T-helper 1 cell (primary cell): ENCODE results near the gene COL16A1.

Experiments
- DNase-seq, 5 donors: peaks; one replicate each; pipeline ENCODE4 v3.0.0-alpha.2; 2012 to 2020

COL16A1 gene

DNA sequence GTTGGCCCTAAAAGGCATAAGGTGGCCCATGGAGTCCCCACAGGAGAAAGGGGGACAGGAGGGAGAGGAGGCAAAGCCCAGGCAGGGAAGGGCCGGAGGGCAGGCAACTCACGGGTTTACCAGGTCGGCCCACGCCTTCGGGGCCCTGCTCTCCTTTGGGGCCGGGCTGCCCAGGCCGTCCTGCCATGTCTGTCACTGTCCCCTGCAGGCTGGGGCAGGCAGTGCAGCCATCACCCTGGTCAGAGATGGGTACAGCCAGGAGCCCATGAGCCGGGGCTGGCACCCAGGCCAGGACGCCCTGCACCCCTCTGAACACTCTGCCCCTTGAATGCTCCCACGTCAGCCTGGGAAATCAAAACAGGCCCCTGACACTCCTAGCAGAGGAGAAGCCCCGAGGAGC is 19.8 kb downstream of the COL16A1 start:
- no peak for DNase-seq

DNA sequence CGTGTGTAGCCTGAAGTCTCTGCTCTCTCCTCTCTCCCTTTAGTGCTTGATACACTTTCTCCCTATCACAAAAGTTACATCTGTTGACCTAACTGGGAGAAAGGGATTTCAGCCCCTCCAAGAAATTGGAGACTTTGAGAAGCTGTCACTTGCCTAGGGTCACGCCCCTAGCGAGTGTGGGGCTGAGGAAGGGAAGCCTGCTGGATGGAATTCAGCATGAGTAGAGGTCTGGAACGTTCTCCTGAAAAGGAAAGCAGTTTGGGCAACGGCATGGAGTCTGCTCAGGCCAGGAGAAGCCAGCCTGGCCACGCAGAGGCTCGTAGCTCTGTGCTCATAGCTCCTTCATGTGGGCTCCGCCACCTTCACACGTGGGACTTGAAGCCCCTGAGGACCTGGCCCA is 22.4 kb downstream of the COL16A1 start:
- DNase-seq: no peak

DNA sequence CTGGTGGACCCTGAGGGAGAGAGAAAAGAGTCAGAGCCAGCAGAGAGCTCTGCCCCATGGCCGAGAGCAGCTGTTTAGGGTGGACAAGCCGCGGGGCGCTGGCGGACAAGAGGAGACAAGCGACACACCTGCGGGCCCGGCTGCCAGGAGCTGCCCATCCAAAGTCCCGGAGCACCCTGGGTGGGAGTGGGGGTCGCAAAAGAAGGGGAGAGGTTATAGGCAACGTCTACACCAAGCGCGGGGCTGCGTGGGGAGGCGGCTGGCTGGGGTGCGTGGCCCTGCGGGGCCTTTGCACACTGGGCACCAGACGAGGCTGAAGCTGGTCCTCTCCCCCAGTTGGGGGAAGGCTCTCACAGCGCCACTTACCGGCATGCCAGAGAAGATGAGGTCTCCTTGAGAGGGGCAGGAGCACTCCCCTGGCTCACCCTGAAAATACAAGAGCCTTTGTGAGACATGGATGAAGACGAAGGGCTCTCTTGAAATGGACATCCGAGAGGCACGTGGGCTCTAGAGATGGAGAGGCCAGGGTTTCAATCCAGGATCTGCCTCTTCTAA is 24.1 kb downstream of the COL16A1 start:
- DNase-seq: no peak

DNA sequence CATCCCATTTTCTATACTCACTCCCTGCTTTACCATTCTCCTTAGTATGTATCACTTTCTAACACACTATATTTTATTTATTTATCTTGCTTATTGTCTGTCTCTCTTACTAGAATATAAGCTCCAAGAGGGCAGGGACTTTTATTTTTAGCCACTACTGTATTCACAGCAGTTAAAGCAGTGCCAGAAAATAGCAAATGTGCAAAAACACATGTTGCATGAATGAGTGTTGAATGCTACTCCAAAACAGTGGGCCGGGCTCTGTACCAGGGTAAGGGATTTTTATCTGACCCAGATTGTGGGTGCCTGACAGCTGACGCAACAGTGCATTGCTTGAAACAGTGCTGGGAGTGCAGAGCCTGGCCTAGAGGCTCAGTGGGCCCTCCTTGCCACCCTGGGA is 24.7 kb downstream of the COL16A1 start:
- DNase-seq: no peak

DNA sequence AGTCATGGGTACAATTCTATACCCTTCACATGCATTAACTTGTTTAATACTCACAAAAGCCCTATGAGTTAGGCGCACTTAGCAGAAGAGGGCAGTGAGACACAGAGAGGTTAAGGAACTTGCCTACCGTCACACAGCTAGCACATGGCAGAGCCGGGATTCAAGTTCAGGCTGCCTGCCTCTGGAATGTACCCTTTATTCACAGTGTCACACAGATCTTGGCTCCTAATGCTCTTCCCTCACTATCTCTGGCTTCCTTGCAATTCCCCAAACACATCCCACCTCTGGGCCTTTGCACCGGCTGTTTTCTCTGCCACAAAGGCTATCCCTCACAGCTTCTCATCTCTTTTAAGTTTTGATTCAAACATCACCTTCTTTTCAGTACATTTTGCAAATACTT is 25.1 kb downstream of the COL16A1 start:
- DNase-seq: no peak

DNA sequence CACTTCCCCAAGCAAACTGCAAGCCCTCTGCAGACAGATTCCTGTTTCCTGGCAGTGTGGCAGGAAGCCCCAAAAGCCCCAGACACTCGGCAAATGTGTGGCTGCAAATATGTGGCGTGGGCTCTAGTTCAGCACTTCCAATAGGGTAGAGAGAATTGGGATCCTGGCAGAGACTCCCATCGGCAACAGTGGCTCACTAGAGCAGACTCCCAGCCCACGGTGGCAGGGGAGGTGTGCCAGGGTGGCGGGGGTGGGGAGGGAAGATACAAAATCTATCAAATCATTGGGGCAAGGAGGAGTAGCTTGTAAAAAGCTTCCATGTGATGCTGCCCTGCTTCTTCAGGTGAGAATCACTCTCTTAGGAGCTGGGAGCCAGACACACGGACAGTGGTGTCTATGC is 25.9 kb downstream of the COL16A1 start:
- no peak for DNase-seq

DNA sequence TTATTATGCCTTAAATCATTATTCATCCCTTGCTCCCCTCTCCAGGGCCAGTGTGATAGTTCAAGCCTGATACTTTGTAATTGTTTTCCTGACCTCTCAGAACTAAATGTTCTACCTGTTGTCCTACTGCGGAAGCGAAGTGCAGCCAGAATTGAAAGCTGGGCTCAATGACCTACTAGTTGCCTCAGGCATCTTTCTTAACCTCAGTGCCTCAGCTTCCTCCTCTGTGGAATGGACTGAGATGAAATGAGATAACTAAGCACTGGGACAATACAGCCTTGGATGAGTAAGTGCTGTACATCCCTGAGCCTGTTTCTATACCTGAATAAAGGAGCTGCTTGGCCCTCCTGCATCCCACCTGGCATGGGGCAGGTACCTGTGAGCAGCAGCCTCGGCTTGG is 26.4 kb downstream of the COL16A1 start:
- no peak for DNase-seq

DNA sequence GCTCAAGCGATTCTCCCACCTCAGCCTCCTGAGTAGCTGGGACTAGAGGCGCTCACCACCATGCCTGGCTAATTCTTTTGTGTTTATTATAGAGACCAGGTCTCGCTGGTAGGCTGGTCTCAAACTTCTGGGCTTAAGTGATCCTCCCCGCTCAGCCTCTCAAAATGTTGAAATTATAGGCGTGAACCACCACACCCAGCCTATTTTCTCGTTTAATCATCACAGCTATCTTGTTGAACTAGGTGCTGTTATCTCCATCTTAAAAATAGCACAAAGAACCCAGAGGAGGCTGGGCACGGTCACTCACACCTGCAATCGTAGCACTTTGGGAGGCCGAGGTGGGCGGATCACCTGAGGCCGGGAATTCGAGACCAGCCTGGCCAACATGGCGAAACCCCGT is 28.1 kb downstream of the COL16A1 start:
- DNase-seq: no peak

DNA sequence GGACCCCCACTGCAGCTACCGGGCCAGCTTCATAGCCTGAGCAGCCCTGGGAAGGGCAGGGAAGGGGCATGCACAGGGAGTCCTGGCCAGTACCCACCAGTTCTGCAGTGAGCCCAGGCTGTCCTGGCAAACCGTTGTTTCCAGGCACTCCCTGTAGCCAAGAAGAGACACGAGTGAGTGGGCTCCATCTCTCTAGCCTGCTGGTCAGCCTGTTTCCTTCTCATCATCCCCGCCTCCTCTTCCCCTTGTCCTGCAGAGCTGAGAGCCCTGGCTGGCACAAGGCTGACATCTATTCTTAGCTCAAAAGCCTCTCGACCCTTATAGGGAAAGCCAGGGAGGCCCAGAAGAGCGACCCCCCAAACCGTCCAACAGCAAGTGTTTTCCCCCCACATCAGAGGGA is 28.7 kb downstream of the COL16A1 start:
- no peak for DNase-seq

DNA sequence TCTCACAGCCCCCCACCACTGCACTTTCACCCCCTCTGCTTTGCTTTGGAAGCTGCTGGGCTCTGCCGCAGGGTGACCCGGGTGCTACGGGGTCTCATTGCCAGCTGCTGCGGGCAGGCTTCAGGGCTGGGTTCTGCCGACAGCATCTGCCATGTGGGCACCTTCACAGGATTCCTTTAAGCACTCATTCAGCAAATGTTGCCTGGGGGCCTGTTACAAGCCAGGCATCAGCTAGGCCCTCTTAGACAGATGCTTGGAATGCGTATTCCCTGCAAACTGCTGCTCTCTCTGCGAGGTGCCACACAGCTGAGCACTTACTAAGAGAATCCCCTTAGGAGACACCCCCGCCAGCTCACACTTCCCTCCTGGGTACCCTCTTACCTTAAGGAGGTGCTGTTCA is 29.2 kb downstream of the COL16A1 start:
- DNase-seq: no peak

DNA sequence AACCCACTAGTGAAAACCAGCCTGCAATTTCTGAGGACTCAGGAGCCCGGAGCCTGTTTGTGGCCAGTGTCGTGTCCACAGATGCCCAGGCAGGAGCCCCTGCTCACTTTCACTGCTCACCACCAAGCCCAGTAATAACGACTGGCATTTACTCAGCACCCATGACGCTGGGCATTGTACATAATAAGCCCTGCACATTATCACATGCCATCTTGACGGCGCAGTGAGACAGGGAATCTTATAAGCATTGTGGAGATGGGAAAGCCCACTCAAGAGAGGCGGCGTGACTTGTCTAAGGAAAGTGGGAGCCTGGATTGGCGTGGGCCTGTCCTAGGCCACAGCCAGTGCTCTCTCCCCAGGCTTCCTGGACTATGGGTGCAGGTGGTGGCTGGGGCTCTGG is 30.4 kb downstream of the COL16A1 start:
- no peak for DNase-seq

DNA sequence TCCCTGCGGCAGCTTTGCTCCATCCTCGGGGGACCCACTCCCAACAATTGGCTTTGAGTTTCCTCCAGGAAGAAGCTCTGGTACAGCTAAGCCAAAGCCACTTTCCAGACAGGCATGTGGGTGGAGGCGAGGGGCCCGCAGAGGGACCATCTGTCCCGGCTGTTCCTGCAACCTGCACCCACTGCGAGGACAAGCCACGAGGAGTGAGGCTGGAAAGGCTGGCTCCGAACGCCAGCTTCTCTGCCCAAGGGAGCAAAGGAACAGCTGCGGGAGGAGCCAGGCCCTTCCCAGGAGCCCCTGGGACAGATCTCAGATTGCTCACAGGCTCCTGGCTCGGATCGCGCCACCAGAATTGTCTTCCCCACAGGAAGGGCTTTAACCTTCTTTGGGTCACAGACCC is 30.8 kb downstream of the COL16A1 start:
- DNase-seq: no peak

DNA sequence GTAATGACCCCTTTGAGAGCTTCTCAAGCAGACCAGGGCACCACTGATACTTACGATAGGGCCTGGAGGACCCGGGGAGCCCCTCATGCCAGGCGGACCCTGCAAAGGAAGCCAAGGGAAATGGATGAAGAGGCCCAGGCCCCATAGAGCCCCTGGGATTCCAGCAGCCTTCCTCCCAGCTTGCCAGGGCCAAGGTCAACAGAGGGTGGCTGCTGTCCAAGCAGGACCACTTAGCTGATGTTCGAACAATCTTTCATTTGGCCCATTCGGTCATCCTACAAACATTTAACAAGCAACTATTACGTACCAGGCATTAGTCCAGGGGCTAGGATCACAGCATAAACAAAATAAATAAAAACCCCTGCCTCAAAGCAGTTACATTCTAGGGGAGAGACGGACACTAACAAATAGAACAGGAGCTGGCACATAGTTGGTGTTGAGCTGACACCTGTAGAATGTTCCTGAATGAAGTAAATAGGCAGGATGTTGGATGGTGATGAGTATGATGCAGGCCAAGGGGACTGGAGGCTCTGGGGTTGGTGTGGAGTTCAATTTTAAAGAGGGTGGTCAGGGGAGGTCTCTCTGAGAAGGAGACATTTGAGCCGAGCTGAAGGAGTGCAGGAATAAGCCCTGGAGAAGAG is 32.1 kb downstream of the COL16A1 start:
- DNase-seq: no peak

DNA sequence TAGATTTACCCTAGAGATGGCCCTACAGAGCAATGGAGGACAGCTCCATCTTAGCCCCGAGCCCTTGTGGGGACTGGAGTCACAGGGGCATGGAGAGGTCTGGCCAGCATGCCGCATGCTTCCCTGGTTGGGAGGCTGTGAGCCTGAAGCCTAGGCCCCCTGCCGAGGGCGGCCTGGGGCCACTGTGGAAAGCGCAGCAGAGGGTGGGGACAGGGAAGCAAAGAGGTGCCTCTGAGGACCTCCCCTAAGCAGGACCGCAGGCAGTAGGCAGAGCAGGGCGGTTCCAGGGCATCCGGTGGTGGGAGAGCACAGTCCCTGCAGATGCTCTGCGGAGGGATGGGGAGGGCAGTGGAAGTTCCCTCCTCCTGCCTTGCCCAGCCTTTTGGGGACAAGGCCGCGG is 32.7 kb downstream of the COL16A1 start:
- DNase-seq: no peak

DNA sequence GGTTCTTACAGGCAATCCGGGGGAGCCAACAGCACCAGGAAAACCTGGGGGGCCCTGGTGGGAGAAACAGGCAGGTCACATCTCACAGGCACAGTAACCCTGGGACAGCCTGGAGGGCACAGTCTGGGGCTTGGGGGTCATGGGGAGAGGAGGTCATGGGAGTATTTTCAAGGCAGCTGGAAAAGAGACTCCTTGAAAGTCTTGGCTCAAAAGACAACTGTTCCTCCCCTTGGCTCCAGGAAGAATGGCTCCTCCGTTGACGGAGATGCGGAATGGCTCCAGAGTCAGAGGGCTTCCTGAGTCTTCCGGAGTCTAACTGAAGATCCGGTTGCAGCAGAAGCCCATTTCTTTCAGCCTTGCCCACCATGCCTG is 33.2 kb downstream of the COL16A1 start:
- no peak for DNase-seq

DNA sequence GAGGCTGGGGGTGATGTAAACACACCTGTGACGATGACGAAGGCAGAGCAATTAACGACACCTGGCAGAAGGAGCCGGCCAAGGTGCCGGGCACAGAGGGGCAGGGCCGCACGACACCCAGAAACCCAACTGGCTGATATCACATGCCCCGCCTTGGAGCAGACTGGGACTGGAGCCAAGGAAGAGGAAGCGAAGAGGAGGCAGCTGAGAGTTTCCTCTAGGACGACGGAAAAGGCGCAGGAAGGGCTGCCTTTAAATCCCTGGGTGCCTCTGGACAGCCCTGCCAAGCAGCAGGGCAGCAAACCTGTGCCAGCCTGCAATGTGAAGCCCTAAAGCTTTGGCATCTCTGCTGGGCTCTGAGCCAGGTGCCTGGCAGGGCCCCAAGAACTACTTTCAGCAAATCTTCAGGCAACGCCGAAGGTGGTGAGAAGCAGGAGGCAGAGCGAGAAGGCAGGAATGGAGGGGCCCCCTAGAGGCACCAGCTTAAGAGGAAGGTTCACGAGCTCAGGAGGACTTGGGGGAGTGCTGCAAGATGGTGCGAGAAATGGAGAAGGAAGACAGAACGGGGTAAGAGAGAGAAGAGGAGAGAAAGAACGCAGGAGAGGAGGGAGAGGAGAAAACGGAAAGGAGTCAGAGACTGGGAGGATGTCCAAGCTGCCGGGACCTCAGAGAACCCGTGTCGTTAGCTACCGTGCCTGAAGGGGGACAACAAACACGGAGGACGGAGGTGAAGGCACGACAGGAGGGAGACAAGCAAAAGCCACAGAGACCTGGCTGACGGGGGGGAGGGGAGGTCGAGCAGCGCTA is 33.8 kb downstream of the COL16A1 start:
- DNase-seq: no peak

DNA sequence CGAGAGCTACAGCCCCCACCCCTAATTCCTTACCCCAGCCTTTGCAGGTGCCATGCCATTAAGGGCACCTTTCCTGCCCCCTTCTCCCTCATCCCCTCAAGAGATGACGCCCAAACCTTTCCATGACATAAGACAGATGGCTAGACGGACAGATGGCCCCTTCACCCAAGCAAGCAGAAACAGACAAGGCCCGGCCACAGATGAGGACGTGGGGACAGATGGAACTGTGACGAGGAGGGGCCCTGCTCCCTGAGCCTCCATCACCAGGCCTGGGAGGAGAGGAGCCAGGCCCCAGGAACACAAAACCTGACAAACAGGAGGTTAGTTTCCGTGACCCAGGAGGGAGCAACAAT is 34.4 kb downstream of the COL16A1 start:
- no peak for DNase-seq

DNA sequence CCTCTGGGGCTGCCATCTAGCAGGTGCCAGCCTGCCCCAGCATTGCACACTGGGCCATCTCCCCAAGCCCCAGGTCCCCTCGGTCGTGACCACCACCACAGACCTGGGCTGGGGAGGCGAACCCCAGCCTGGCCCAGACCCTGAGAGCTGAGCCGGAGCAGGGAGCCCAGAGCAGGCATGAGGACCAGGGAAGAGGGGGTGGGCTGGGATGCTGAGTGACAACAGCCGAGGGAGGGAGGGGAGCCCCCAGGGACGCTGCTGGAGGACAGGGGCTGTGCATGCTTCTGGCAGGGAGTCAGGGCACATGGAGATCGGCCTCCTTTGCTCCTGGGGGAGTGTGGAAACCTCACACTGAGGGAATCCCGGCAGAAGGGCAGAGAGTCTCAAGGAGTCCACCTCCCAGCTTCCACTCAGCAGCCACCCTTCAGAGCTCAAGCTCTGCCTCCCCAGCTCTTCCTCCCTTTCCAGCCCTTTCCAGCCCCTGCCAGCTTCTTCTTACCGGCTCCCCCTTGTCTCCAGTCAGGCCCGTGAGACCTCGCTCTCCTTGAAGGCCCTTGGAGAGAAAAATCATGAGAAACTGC is 35.4 kb downstream of the COL16A1 start:
- no peak for DNase-seq

DNA sequence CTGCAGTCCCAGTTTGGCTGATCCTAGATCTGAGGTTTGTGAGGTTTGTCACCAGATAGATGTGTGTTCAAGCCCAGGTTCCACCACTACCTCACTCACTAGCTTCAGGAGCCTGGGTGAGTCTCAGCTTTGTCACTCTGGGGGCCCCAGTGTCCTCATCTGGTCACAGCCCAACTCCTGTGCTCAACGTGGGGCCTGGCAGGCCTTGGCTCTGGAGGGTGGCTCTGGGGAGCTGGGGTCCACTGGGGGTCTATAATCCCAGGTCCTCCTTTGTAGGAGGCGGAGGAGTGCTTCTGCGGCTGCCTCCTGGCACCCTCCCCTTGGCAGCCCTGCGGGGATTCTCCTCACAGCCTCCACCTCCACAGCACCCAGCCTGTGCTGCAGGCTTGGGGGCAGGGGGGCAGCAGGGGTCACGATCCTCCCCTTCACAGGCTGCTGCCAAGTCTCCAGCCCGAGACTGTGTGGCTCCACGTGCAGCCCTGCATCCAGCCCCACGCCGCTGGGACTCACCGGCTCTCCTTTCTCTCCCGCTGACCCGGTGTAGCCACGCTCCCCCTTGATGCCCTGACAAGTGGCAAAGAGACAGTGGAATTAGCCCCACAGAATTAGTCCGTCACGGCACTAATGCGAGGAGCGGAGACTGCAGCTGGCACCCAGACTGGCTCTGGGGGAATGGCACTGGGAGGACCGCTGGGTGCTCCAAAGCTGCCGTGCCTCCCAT is 36.6 kb downstream of the COL16A1 start:
- no peak for DNase-seq

DNA sequence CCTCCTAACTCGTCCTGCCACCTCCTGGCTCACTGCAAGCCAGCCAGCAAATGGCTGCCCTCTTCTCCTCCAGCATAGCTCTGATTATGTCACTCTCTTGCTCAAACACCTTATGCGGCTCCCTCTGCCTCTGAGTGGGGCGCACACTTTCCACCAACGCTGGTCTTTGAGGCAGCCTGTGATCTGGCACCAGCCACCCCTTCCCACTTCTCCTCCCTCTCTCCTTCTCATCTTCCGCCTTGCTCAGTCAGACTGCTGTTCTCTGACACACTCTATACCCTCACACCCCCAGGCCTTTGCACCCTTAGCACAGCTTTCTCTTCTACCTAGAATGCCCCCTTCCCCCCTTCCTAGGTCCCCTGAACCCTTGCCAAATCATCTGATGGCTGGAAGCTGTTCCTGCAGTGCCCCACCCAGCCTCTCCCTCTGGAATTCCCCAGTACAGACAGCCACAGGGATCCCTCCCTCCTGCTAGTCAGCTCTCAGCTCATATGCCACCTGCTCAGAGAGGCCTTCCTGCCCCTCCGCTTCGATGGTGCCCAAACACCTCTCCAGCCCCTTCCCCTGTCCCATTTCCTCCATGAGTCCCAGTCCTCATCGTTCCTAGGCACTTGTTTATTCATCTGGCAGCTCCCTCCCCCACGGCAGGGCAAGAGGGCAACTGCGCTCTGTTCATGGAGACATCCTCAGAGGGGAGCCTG is 37.4 kb downstream of the COL16A1 start:
- no peak for DNase-seq

DNA sequence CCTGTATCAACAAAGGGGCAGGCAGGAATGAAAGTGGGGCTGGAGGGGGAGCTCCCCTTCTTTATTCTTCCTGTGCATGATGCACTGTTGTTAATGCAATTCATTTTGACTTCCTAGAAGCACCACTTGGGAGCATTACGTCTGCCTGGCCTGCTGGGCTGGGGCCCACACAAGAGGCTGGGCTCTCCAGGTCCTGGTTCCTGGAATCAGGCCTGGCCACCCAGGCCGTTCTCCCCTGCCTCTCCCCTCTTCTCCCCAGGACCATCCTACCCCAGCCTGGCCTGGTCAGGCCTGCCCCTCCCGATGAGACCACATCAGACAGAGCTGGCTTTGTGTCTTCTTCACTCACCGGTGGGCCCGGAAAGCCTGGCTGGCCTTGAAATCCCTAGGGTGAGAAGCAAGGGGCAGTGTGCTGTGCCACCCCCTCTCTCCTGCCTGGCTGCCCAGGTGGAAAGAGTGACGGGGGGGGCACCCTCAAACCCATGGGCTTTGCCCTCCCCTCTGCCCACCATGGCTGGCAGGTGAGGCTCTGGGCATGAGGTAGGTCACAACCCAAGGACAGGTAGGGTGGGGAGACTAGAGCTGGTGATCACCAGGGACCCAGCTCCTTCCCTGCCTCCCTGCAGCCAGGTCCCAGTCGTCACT is 38.5 kb downstream of the COL16A1 start:
- DNase-seq: no peak

DNA sequence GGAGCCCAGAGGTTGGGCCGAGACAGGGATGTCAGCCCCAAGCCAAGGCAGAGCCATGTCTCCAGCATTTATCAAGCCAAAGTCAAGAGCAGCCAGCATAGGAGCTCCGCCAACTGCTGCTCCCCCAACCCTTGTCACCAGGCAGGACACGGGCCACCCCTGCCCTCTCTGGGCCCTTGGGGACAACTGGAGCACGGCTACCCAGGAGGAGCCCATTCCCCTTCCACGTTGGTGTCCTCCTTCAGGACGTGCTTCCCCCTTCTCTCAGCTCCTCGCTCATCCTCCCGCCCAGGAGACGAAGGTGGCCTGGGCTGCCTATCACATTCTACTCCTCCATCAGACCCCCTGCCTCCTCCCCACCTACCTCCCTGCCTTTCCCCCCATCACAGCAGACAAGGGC is 39.3 kb downstream of the COL16A1 start:
- DNase-seq: no peak
